ENCODE measurements around the gene MRAS. TPM values are rescaled to one million over a fixed set of nuclear protein-coding genes. Genes with fewer than 3 reads are reported as not detected.

The MRAS gene
- polyA plus RNA-seq, 1 donor (not counting 4 experiments of a cell fraction or from before 2014, with no cell fraction given): 7.7 TPM

GRCh38 chr3:138359148-138359918, 11.0 kb downstream of the MRAS start:
- peaks cover 4% of the 10 kb centered on the region for H3K27me3 ChIP-seq (ENCODE audit: control insufficient read depth, extremely low read depth, insufficient read depth, low read length)
- H3K27ac ChIP-seq (ENCODE audit: control insufficient read depth, insufficient read depth, low read length): no peak overlapping the region
- H3K4me1 ChIP-seq (ENCODE audit: control insufficient read depth, extremely low read depth, insufficient read depth, low read length): no peaks in the 10 kb centered on the region
- H2AFZ ChIP-seq (ENCODE audit: control insufficient read depth, low read length): no peak overlapping the region
- H3K9me1 ChIP-seq (ENCODE audit: control insufficient read depth, extremely low read depth, insufficient read depth, low read length): no peaks in the 10 kb centered on the region
- H4K20me1 ChIP-seq (ENCODE audit: control insufficient read depth, extremely low read depth, insufficient read depth, low read length): no peaks in the 10 kb centered on the region
- H3K9me3 ChIP-seq (ENCODE audit: control insufficient read depth, low read depth, low read length): no peaks in the 10 kb centered on the region
- H3K79me2 ChIP-seq (ENCODE audit: control insufficient read depth, insufficient read depth, low read length): no peaks in the 10 kb centered on the region
- H3K4me2 ChIP-seq (ENCODE audit: control insufficient read depth, extremely low read depth, insufficient read depth, low read depth, low read length): no peak overlapping the region
- H3K36me3 ChIP-seq (ENCODE audit: control insufficient read depth in 2 of 2, extremely low read depth in 1 of 2, insufficient read depth in 2 of 2, low read length in 2 of 2): no peaks in the 10 kb centered on the region
- DNase-seq (ENCODE audit: low read depth, low spot score): no peak
- no peak overlapping the region for H3K9ac ChIP-seq (ENCODE audit: control insufficient read depth, extremely low read depth, insufficient read depth, low read length)
- no peak for FAIRE-seq
- dilution Hi-C loops (cut with MboI; ENCODE audit: extremely low pct_ligation_motif_present, low sequenced_read_pairs): no loop called here
- H3K4me3 ChIP-seq (ENCODE audit: control insufficient read depth in 2 of 3, extremely low read depth in 1 of 3, insufficient read depth in 2 of 3, low read depth in 1 of 3, low read length in 3 of 3): no peak overlapping the region
- TF ChIP-seq EZH2 (IDR thresholded peaks at IDR 0.05; ENCODE audit: low read length) (no peak), CTCF (optimal IDR thresholded peaks at IDR 0.05 in 1 of 3, IDR thresholded peaks at IDR 0.05 in 1 of 3, conservative IDR thresholded peaks at IDR 0.05 in 1 of 3; ENCODE audit: extremely low read depth in 1 of 3, insufficient read depth in 2 of 3, low read length in 3 of 3) (no peak)

- TF ChIP-seq CTCF (optimal IDR thresholded peaks at IDR 0.05 in 1 of 3, IDR thresholded peaks at IDR 0.05 in 1 of 3, conservative IDR thresholded peaks at IDR 0.05 in 1 of 3; ENCODE audit: extremely low read depth in 1 of 3, insufficient read depth in 2 of 3, low read length in 3 of 3): no peak
- DNase-seq (ENCODE audit: low read depth, low spot score) (no peak), FAIRE-seq (no peak)
- no peaks in the 10 kb centered on the region for H3K9me1 ChIP-seq (ENCODE audit: control insufficient read depth, extremely low read depth, insufficient read depth, low read length)
- no peaks in the 10 kb centered on the region for H3K9me3 ChIP-seq (ENCODE audit: control insufficient read depth, low read depth, low read length)
- H3K36me3 ChIP-seq (ENCODE audit: control insufficient read depth in 2 of 2, extremely low read depth in 1 of 2, insufficient read depth in 2 of 2, low read length in 2 of 2): no peaks in the 10 kb centered on the region
- no peaks in the 10 kb centered on the region for H3K4me1 ChIP-seq (ENCODE audit: control insufficient read depth, extremely low read depth, insufficient read depth, low read length)
- H3K27ac ChIP-seq (ENCODE audit: control insufficient read depth, insufficient read depth, low read length): no peak overlapping the region
- no peak overlapping the region for H3K4me2 ChIP-seq (ENCODE audit: control insufficient read depth, extremely low read depth, insufficient read depth, low read depth, low read length)
- dilution Hi-C loops (cut with MboI; ENCODE audit: extremely low pct_ligation_motif_present, low sequenced_read_pairs): no loop called here
- peaks cover 4% of the 10 kb centered on the region for H3K27me3 ChIP-seq (ENCODE audit: control insufficient read depth, extremely low read depth, insufficient read depth, low read length)
- no peaks in the 10 kb centered on the region for H4K20me1 ChIP-seq (ENCODE audit: control insufficient read depth, extremely low read depth, insufficient read depth, low read length)
- H3K79me2 ChIP-seq (ENCODE audit: control insufficient read depth, insufficient read depth, low read length): no peaks in the 10 kb centered on the region
- no peak overlapping the region for H2AFZ ChIP-seq (ENCODE audit: control insufficient read depth, low read length)
- H3K4me3 ChIP-seq (ENCODE audit: control insufficient read depth in 2 of 3, extremely low read depth in 1 of 3, insufficient read depth in 2 of 3, low read depth in 1 of 3, low read length in 3 of 3): no peak overlapping the region
- H3K9ac ChIP-seq (ENCODE audit: control insufficient read depth, extremely low read depth, insufficient read depth, low read length): no peak overlapping the region
Measured at GRCh38 chr3:138359919-138360868, 11.8 kb downstream of the MRAS start.
